ENCODE measurements around the gene CDCA4.
"Not testable (repeated sequence)": the region's sequence is repeated elsewhere in the genome, so short reads cannot be mapped to it uniquely, and the experiment has no call there.

CDCA4 gene

DNA sequence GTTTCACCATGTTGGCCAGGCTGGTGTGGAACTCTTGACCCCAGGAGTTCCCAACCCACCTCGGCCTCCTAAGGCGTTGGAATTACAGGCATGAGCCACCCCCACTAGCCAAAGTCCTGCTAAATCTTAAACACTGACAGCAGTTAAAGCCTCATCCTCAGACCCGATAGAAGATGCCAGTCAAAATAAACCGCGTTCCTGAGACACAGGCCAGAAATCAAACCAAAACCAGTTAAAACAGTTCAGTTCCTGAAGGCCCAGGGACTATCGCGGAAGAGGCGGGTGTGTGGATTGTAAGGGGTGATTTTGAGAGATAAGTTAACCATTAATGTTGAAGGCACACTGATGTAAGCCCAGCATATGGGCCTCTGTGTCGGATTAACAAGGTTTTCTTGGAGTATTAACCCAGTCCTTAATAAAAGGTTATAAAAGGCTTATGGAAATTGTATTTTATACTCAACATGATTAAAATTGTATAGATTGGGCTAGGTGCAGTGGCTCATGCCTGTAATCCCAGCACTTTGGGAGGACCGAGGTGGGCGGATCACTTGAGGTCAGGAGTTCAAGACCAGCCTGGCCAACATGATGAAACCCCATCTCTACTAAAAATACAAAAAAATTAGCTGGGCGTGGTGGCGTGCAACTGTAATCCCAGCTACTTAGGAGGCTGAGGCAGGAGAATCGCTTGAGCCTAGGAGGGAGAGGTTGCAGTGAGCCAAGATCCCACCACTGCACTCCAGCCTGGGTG lies 18.7 kb upstream of the CDCA4 start:
- in situ Hi-C loops (cut with HindIII; ENCODE audit: low sequenced_read_pairs): no loop called here

- in situ Hi-C loops (cut with HindIII; ENCODE audit: low sequenced_read_pairs): not testable (repeated sequence)
Measured at GRCh38 chr14:105035616-105036015, 14.7 kb upstream of the CDCA4 start.

DNA sequence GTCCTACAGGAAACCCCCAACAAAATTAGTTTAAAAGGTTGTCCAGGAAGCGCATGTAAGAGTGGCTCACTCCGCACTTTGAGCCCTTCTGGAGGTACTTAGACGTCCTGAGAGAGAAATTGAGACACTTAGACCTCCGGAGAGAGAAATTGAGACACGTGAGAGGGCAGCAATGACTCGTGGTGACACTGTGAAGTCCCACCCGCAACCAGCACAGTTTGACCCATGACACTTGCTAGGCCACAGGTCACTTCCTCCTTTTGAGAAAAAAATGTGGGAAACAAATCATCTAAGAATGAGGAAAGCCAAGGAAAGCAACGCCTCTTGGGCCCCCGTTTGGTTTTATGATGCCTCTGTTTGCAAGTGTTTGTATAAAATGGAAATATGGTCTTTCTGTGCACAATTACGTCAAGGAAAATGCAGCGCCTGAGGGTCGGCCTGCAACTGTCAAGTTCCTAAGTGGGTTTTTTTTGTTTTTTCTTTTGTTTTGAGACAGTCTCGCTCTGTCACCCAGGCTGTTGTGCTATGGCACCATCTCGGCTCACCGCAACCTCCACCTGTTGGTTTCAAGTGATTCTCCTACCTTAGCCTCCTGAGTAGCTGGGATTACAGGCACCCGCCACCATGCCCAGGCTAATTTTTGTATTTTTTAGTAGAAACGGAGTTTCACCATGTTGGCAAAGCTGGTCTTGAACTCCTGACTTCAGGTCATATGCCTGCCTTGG lies 13.6 kb upstream of the CDCA4 start:
- in situ Hi-C loops (cut with HindIII; ENCODE audit: low sequenced_read_pairs): no loop called here

GRCh38 chr14:105033412-105033900 lies 12.6 kb upstream of the CDCA4 start:
- in situ Hi-C loops (cut with HindIII; ENCODE audit: low sequenced_read_pairs): not testable (repeated sequence)

DNA sequence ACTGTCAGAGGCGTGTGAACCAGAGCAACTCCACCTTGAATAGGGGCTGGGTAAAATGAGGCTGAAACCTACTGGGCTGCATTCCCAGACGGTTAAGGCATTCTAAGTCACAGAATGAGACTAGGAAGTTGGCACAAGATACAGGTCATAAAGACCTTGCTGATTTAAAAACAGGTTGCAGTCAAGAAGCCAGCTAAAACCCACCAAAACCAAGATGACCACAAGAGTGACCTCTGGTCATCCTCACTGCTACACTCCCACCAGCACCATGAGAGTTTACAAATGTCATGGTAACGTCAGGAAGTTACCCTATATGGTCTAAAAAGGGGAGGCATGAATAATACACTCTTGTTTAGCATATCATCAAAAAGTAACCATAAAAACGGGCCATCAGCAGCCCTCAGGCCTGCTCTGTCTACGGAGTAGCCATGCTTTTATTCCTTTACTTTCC lies 11.6 kb upstream of the CDCA4 start:
- in situ Hi-C loops (cut with HindIII; ENCODE audit: low sequenced_read_pairs): not testable (repeated sequence)

DNA sequence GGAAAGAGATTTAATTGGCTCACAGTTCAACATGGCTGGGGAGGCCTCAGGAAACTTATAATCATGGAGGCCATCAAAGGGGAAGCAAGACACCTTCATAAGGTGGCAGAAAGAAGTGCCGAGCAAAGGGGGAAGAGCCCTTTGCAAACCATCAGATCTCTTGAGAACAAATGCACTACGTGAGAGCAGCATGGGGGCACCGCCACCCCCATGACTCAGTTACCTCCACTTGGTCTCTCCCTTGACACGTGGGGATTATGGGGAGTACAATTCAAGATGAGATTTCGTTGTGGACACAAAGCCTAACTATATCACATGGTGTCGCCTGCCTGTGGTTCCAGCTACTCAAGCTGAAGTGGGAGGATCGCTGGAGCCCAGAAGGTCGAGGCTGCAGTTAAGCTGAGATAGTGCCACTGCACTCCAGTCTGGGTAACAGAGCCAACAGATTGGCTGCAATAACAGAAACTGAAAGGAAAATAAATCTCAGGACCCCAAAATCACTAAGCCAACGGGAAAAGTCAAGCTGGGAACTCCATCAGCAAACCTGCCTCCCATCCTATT lies 10.0 kb upstream of the CDCA4 start:
- in situ Hi-C loops (cut with HindIII; ENCODE audit: low sequenced_read_pairs): no loop called here

DNA sequence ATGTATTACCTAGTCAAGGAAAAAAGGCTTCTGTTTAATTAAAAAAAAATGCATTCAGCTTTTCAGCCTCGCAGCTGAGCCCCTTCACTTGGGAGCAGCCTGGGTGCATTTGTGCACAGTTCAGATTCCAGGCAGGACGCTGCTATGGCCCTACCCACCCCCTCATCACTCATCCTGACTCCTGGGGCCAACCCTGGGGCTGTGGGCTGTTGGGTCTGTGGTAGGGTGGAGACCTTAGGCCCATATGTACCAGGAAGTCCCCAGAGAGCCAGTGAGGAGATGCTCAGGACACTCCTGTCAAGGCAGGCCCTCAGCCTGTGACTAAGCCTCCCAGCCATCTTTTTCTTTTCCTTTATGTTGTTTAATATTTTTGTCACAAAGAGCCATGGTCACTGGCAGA lies 9.3 kb upstream of the CDCA4 start:
- in situ Hi-C loops (cut with HindIII; ENCODE audit: low sequenced_read_pairs): no loop called here

GRCh38 chr14:105029402-105029801 lies 8.5 kb upstream of the CDCA4 start:
- in situ Hi-C loops (cut with HindIII; ENCODE audit: low sequenced_read_pairs): no loop called here

GRCh38 chr14:105028251-105028927 lies 7.5 kb upstream of the CDCA4 start:
- in situ Hi-C loops (cut with HindIII; ENCODE audit: low sequenced_read_pairs): no loop called here

- in situ Hi-C loops (cut with HindIII; ENCODE audit: low sequenced_read_pairs): not testable (repeated sequence)
Measured at GRCh38 chr14:105027718-105028117, 6.8 kb upstream of the CDCA4 start.

DNA sequence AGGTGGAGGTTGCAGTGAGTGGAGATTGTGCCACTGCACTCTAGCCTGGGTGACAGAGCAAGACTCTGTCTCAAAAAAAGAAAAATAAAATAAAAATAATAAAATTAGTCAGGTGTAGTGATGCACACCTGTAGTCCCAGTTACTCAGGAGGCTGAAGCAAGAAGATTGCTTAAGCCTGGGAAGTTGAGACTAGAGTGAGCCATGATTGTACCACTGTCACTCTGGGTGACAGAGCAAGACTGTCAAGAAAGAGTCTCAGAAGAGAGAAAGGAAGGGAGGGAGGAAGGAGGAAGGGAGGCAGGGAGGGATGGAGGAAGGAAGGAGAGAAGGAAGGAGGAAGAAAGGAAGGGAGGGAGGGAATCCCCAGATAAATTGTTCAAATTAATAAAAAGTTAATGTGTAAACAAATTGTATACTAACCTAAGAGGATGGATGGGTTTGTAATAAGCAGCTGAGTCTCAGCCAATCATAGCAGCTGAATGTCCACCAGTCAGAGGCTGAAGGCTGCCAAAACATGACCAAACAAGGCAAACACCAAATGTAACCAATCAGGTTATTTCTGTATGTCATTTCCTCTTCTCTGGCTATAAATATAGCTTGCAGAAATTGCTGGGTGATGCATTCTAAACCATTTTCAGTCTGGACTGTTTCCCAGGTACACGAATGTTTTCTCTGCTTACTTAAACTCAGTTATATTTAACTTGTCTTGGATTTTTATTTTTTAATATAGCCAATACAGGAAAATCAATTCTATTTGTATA lies 6.1 kb upstream of the CDCA4 start:
- in situ Hi-C loops (cut with HindIII; ENCODE audit: low sequenced_read_pairs): no loop called here

GRCh38 chr14:105026033-105026785 lies 5.3 kb upstream of the CDCA4 start:
- in situ Hi-C loops (cut with HindIII; ENCODE audit: low sequenced_read_pairs): no loop called here

- in situ Hi-C loops (cut with HindIII; ENCODE audit: low sequenced_read_pairs): no loop called here
Measured at GRCh38 chr14:105025429-105025828, 4.5 kb upstream of the CDCA4 start.

DNA sequence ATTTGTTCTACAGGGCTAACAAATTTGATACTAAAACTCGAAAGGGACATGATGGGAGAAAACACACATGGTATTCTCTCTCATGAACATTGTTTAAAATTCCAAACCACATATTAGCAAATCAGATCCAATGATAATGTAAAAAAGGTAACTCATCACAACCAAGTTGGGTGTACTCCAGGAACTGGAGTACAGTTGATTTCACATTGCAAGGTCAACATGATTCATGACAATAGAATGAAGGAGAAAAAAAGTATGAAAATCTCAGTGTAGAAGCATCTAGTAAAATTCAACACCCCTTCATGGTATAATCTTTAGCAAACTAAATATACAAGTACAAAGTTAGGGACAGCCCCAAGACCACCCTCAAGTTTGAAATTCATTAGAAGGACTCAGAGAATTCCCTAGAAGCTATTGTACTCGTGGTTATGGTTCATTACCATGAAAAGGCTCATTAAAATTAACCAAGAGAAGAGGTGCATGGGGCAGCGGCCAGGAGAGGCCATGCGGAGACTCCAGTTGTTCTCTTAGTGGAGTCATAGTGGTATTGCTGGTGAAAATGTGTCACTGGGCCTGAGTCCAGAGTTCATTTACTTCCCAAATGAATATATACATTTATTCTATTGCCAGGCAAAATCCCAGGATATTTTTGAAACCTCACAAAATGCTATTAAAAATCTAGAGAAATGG lies 3.1 kb upstream of the CDCA4 start:
- in situ Hi-C loops (cut with HindIII; ENCODE audit: low sequenced_read_pairs): no loop called here

- in situ Hi-C loops (cut with HindIII; ENCODE audit: low sequenced_read_pairs): no loop called here
Measured at GRCh38 chr14:105023144-105023543, 2.3 kb upstream of the CDCA4 start.

DNA sequence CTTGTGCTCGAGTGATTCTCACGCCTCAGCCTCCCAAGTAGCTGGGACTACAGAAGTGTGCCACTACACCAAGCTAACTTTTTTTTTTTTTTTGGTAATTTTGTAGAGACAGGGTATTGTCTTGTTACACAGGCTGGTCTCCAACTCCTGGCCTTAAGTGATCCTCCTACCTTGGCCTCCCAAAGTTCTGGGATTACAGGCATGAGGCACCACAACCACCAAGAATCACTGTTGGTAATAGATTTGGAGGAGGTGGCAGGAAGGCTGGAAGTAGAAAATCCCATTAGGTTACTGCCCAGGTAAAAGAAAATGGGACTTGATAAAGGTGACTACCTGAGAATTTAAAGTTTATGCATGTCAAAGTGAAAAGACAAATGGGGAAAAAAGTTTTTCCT lies 1.4 kb upstream of the CDCA4 start:
- in situ Hi-C loops (cut with HindIII; ENCODE audit: low sequenced_read_pairs): no loop called here

- in situ Hi-C loops (cut with HindIII; ENCODE audit: low sequenced_read_pairs): no loop called here
Measured at GRCh38 chr14:105021656-105022275, 883 bp upstream of the CDCA4 start.

DNA sequence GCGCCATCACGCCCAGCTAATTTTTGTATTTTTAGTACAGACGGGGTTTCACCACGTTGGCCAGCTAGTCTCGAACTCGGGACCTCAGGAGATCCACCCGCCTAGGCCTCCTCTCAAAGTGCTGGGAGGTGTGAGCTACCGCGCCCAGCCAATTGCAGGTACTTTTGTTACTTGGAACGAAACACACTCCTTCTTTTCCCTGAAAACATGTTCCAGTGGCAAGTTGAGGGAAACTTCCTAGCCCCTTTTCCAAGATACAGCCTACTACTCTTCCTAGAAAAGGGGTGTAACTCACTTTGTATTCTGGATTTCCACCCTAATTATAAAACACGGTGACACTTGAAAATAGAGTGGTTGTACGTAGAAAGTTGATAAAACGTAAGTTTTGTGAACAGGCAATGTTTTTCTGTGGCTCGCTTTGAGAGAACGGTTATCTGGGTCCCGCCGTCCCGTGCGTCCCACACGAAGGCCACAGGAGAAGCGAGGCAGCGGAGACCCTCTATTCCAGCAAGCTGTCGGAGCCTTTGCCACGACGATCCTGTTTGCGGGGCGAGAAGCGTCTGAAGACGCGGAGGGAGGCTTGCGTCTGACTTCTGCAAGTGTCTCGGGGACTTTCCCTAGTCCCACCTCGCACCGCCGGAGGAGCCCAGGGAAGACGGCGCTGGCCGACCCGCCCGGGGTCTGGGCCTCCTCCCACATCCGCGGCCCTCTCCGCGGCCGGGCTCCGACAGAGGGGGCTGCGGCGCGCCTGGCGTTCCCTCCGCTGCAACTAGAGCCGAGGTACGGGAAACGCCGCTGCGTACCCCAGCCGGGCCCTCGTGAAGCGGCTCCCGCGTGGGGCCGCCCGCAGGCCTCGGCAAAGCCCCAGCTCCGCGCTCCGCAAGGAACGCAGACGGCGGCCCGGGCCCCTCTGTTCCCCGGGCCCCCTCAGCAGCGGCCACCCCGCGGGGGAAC lies 745 bp downstream of the CDCA4 start:
- in situ Hi-C loops (cut with HindIII; ENCODE audit: low sequenced_read_pairs): loop anchor here (5.0 to 10.0 kb wide), 3 partner anchors 37 to 105 kb away; no protein-coding TSS in a partner anchor
